CD1c-positive myeloid dendritic cell (primary cell): ENCODE measurements around the gene RBM28.

ENCODE experiments used
- DNase-seq: peaks from one replicate; pipeline ENCODE4 v3.0.0-alpha.2; 2016; ENCODE audit errors: extremely low spot score

Gene RBM28

DNA sequence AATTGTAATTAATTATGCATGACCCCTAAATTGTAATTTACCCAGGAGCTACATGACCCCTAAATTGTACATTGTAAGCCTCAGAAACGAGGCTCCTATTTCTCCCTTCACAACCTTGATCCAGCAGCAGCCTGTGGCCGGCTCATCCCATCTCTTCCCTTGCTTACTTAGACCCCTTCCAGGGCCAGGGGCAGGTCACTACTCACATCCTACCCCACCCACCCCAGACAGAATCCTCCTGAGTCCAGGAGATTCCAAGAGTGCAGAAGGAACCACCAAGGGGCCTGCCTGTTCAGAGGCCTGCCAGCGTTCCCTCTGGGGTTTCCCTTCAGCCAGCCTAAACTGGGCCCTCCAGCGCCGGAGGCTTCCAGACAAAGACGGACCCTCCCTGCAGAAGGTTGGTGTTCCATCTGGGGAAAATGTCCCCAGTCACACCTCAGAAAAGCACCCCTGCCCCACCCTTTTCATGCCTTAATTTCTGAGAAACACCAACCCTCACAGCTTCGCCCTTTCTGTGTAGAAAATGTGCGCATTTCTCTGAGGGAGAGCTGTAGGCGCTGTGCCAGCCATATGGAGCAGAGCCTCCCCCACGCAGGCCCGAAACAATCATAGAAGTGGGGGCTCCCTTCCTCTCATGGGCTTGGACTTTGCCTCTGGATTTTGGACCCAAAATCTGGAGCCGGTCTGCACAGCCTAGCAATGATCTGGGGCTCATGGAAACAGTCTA is 83.5 kb downstream of the RBM28 start:
- DNase-seq, result no peak

DNA sequence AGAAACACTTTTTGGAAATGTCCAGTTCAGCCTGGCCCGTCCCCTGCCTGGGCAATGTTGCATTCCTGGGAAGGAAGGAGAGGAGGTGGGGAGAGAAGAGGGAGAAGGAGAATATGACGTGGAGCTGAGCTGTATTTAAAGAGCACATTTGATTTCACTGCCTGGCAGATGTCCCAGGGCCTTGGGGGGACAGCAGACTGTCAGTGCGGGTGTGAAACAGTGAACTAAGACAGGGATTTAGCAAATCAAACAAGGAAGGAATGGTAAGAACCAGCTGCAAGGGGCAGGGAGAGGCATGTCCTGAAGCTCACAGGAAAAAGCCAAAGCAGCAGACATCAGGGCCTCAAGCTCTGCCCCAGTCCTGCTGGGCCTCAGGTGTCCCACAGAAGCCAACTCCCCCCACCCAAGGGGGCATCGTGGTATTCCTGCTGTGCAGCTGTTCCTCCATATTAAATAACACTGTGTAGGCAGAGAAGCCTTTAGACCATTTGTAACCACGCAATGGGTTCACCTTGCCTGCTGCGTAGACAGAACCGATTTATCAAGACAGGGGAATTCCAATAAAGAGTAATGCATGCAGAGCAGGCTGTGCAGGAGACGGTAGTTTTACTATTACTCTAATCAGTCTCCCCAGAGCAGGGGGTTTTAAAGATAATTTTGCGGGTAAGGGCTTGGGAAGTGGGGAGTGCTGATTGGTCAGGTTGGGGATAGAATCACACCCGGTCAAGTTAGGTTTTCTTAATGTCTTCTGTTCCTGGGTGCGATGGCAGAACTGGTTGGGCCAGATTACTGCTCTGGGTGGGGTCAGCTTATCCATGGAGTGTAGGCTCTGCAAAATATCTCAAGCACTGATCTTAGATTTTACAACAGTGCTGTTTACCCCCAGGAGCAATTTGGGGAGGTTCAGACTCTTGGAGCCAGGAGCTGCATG is 84.3 kb downstream of the RBM28 start:
- DNase-seq, result no peak

GRCh38 chr7:128257458-128257857 is 86.2 kb downstream of the RBM28 start:
- no peak for DNase-seq

- no peak for DNase-seq
These were observed 88.4 kb downstream of the RBM28 start for GRCh38 chr7:128255271-128255670.

DNA sequence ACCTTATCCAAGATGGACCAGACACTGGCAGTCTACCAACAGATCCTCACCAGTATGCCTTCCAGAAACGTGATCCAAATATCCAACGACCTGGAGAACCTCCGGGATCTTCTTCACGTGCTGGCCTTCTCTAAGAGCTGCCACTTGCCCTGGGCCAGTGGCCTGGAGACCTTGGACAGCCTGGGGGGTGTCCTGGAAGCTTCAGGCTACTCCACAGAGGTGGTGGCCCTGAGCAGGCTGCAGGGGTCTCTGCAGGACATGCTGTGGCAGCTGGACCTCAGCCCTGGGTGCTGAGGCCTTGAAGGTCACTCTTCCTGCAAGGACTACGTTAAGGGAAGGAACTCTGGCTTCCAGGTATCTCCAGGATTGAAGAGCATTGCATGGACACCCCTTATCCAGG is 89.2 kb downstream of the RBM28 start:
- DNase-seq, result no peak

DNA sequence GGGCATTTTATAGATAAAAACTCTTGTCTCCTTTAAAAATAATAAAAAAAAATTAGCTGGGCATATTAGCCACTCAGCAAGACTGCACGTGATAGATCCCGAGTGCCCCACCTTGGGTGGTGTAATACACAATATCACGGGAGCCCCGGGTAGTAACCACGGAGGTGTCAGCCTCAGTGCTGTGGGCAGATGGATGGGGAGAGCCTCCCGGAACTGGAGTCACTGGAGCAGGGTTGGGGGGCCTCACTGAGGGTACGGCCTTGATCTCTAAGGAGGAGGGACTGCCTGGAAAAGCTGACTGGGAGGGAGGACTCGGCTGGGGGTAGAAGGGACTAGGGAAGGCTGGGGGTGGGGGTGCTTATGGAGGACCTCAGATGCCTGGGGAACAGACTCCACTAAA is 90.0 kb downstream of the RBM28 start:
- DNase-seq, result no peak

GRCh38 chr7:128251337-128251736 is 92.4 kb downstream of the RBM28 start:
- DNase-seq, result no peak
